ENCODE data around the gene TUBGCP6. TPM values are rescaled to one million over a fixed set of nuclear protein-coding genes. Genes with fewer than 3 reads are reported as not detected.
A peak's percentile ranks its signal among the peaks of the same experiment; 100 is the strongest.

The TUBGCP6 gene
- total RNA-seq, 2 donors from 2014 or later: 52.3 to 80.1 TPM

DNA sequence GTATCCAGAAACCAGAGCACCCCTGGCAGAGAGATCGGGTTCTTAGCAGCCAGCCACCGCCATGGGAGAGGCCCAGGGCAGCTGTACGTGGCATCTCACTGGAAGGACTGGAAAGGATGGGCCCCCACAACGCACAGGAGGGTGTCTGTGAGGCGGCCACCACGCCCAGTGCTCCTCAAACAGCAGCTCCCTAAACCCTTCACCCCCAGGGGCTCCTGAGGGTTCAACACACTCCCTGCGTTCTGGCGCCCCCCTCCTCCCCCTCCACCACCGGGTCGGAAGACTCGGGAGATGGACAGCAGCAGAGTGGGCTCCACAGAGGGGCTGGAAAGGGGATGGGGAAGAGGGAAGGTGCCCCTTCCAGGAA, 15.6 kb upstream of the TUBGCP6 start:
- H3K4me1 ChIP-seq (ENCODE audit: control insufficient read depth in 1 of 2, low read depth in 2 of 2): peaks cover 11 to 14% of the 10 kb centered on the region in 2 donors
- H3K27me3 ChIP-seq (replicated peaks; ENCODE audit: insufficient read depth): peaks cover 7% of the 10 kb centered on the region
- no peak for TF ChIP-seq CTCF (IDR thresholded peaks at IDR 0.05)
- ATAC-seq (ENCODE audit: insufficient number of reproducible peaks, low FRiP score, low read depth) (no peak), DNase-seq (ENCODE audit: low spot score) (no peak)
- H3K4me3 ChIP-seq: peak overlapping the region; percentile 69
- H3K36me3 ChIP-seq: no peaks in the 10 kb centered on the region
- H3K9me3 ChIP-seq: no peaks in the 10 kb centered on the region
- no peak overlapping the region for H3K27ac ChIP-seq

DNA sequence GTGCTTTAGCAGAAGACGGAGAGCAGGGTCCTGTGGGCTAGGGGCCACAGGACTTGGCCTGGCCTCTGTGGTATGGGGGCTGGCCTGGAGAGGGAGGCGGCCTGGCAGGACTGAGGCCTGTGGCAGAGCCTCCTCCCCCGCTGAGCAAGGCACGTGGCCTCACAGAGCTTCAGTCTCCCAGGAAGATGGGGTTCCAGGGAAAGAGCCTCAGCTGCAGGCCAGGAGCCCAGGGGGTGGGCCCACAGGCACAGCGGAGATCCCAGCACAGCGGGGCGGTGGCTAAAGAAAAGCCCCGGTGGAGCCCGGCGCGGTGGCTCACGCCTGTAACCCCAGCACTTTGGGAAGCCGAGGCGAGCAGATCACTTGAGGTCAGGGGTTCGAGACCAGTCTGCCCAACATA, 14.5 kb upstream of the TUBGCP6 start:
- DNase-seq (ENCODE audit: low spot score): no peak
- Histone ChIP-seq H3K27me3 (replicated peaks; ENCODE audit: insufficient read depth) (peaks cover 7% of the 10 kb centered on the region), H3K9me3 (no peaks in the 10 kb centered on the region), H3K27ac (no peak overlapping the region), H3K4me1 (ENCODE audit: control insufficient read depth in 1 of 2, low read depth in 2 of 2) (peaks cover 11 to 14% of the 10 kb centered on the region in 2 donors), H3K36me3 (no peaks in the 10 kb centered on the region), H3K4me3 (no peak overlapping the region)
- no peak for ATAC-seq (ENCODE audit: insufficient number of reproducible peaks, low FRiP score, low read depth)
- no peak for TF ChIP-seq CTCF (IDR thresholded peaks at IDR 0.05)

DNA sequence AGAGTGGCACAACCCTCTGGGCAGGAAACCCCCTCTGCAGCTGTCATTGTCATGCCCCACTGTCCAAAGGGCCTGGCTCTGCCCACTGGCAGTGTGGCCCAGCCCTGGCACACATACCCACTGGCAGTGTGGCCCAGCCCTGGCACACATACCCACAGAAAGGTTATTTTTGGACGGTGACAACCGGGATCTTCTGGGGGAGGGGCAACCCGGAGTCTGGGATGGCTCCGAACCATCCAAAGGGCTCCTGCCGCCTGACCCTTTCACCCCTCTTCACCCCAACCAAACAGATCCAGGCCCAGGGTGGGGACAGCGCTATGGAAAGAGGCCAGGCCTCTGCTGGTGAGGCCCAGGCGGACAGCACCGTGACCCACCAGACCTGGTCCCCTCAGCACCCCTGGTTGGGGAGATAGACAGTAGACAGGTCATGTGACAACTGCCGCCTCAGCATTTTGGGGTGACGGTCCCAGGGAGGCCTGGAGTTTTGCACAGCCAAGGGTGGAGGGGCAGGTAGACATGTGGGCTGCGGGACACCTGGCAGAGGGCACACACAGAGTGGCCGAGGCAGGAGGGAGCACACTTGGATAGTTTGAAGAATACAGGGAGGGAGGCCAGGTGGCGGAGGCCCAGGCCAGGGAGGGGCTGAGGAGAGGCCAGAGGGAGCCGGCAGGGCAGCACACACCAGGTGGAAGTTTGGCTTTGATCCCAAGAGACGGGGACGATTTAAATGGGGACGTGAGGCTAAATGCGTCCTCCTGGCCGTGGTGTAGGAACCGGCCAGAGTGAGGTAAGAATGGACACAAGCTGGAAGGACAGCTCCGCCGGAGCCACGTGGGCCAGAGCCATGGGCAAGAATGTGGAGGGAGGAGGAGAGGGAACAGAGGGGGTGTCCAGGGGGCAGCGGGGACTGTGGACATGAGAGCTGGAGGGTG, 13.8 kb upstream of the TUBGCP6 start:
- no peak overlapping the region for H3K4me3 ChIP-seq
- no peak for TF ChIP-seq CTCF (IDR thresholded peaks at IDR 0.05)
- H3K27ac ChIP-seq: no peak overlapping the region
- ATAC-seq (ENCODE audit: insufficient number of reproducible peaks, low FRiP score, low read depth) (no peak), DNase-seq (ENCODE audit: low spot score) (no peak)
- peaks cover 11 to 14% of the 10 kb centered on the region in 2 donors for H3K4me1 ChIP-seq (ENCODE audit: control insufficient read depth in 1 of 2, low read depth in 2 of 2)
- H3K36me3 ChIP-seq: no peaks in the 10 kb centered on the region
- H3K9me3 ChIP-seq: no peaks in the 10 kb centered on the region
- H3K27me3 ChIP-seq (replicated peaks; ENCODE audit: insufficient read depth): peaks cover 7% of the 10 kb centered on the region

GRCh38 chr22:50257451-50258360, 12.9 kb upstream of the TUBGCP6 start:
- no peak overlapping the region for H3K27ac ChIP-seq
- peaks cover 11 to 14% of the 10 kb centered on the region in 2 donors for H3K4me1 ChIP-seq (ENCODE audit: control insufficient read depth in 1 of 2, low read depth in 2 of 2)
- H3K9me3 ChIP-seq: no peaks in the 10 kb centered on the region
- ATAC-seq (ENCODE audit: insufficient number of reproducible peaks, low FRiP score, low read depth): no peak
- no peak for DNase-seq (ENCODE audit: low spot score)
- no peaks in the 10 kb centered on the region for H3K36me3 ChIP-seq
- peaks cover 7% of the 10 kb centered on the region for H3K27me3 ChIP-seq (replicated peaks; ENCODE audit: insufficient read depth)
- no peak for TF ChIP-seq CTCF (IDR thresholded peaks at IDR 0.05)
- H3K4me3 ChIP-seq: no peak overlapping the region

DNA sequence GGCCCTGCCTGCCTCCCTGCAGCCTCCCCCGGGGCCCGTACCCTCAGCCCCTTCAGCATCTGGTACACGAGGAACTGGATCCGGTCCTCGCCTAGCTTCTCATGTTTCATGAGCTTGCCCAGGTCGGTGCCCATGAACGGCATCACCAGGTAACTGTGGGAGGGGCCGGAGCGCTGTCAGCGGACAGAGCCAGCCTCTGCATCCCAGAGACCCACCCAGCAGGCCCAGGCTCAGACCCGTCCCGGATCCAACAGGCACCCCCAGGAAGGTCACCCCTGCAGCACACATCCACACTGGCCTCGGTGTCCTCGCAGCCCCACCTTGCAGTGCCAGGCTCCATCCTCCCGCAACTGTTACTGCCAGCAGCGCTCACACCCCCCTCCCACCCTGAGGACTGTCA, 12.2 kb upstream of the TUBGCP6 start:
- no peak for TF ChIP-seq CTCF (IDR thresholded peaks at IDR 0.05)
- DNase-seq (ENCODE audit: low spot score) (no peak), ATAC-seq (ENCODE audit: insufficient number of reproducible peaks, low FRiP score, low read depth) (no peak)
- H3K27ac ChIP-seq: no peak overlapping the region
- H3K4me1 ChIP-seq (ENCODE audit: control insufficient read depth in 1 of 2, low read depth in 2 of 2): peaks cover 10 to 14% of the 10 kb centered on the region in 2 donors
- H3K36me3 ChIP-seq: no peaks in the 10 kb centered on the region
- H3K9me3 ChIP-seq: no peaks in the 10 kb centered on the region
- no peak overlapping the region for H3K4me3 ChIP-seq
- H3K27me3 ChIP-seq (replicated peaks; ENCODE audit: insufficient read depth): peaks cover under 1% of the 10 kb centered on the region

Data from thoracic aorta (tissue), 2 donors.